Stimulated activated CD4-positive, alpha-beta T cell treated with anti-CD3 and anti-CD28 coated beads, Interleukin-4, amount 100 ng/mL, for 4 hours (primary cell): Measurements from ENCODE around the gene TPT1.
"Not testable (repeated sequence)": the region's sequence is repeated elsewhere in the genome, so short reads cannot be mapped to it uniquely, and the experiment has no call there.

Experiments used
- DNase-seq, 2 experiments: peaks; one replicate each; pipeline ENCODE4 v3.0.0-alpha.2; 2020

Gene TPT1

DNA sequence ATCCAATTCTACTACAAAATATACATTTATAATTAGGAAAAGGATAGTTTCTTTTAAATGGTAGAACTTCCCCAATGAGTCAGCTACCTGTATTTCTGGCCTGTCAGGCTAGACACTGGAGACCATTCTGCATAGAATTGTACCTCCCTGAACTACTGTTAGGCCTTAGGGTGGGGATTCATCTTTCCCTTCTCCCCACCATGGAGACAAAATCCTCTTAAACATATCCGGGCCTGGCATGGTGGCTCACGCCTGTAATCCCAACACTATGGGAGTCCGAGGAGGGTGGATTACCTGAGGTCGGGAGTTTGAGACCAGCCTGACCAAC lies 24.5 kb upstream of the TPT1 start:
- no peak for DNase-seq

DNA sequence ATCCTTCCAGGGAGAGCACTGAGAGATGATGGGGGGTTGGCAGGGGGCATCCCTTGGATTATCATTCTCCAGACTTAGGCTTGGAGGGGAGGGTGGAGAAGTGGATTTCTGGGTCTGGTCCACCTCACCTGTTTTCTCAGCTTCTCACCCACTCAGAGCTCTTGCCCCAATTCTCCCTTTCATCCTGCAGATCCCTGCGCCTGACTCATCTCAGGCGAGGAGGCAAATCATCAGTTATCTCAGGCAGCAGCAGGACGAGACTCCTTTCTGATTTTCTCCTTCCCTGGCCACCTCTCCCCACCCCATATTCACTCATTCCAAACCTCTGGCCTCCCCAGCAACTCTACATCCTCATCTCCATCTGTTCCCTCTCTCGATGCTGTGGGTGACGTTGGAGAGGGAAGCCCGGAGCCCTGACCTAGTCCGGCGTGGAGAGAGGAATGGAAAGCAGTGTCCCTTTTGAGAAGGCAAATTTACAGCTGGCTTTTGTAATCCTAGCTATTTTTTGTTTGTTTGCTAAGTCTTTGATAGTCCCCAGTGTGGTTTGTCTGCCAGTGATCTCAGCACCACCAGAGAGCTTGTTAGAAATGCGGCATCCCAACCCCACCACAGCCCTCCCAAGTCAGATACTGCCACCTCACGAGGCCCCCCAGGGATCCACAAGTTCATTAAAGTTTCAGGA lies 24.0 kb upstream of the TPT1 start:
- no peak for DNase-seq

DNA sequence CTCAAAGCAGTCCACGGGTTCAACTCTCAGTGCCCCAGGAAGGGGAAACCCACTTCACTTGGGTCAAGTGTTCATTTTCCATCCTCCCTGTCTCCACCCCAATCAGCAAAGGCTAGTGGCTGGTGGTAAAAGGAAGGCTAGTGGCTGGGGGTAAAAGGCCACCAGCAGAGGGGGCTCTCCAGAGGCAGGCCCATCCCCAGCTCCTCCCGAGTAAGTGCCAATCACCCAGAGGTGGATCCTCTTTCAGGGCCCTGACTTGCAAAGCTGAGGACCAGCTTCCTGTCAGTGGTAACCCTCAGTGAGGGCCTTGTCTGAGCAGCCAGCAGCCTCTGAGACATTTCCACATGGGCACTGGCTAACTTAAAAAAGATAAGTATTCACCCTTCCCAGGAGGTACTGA lies 22.0 kb upstream of the TPT1 start:
- DNase-seq: no peak

DNA sequence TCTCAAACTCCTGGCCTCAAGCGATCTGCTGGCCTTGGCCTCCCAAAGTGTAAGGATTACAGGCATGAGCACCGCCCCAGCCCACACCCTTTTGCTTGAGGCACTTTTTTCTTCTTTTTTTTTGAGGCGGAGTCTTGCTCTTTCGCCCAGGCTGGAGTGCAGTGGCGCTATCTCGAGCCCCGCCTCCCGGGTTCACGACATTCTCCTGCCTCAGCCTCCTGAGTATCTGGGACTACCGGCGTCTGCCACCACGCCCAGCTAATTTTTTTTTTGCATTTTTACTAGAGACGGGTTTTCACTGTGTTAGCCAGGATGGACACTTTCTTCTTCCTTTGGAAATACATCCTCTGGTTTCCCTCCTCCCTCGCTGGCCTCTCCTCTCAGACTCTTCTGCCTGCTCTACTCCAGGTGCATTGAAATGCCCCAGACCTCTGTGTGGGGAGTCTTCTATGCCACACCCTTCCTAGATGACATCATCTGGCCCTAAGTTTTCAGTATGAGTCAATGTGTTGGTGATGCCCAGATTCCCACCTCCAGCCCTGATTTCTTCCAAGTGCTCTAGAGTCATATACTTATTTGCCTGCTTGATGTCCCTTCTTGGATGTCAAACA lies 20.7 kb upstream of the TPT1 start:
- no peak for DNase-seq

DNA sequence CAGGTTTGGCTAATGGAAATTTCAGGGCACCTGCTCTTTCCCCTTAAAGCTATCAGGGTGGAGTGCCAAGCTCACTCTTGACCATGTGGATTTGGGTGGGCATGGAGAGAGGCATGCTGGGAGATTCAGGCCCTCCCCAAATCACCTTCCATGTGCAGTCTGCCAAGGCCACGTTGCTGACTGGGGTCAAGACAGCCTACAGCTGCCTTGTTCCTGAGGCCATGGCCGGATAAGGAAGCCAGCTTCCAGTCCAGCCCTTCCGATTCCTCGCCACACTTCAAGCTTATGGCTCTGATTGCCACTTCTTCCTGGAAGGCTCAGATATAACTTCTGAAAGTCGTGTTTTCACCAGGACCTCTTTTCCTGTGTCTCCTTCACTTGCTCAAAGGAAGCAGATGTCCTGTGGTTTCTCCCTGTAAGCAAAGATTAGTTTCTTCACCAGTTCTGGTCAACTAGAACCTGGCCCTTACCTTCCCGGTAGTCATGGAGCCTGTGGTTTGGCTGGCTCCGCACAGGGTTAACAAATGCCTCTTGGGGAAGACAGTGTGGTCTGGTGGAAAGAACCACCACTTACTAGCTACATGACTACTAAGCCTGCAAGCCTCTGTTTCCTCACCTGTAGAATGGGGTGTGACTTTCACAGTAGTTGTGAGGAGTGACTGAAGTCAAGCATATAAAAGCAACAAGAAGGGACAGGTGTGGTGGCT lies 16.1 kb upstream of the TPT1 start:
- DNase-seq: no peak

DNA sequence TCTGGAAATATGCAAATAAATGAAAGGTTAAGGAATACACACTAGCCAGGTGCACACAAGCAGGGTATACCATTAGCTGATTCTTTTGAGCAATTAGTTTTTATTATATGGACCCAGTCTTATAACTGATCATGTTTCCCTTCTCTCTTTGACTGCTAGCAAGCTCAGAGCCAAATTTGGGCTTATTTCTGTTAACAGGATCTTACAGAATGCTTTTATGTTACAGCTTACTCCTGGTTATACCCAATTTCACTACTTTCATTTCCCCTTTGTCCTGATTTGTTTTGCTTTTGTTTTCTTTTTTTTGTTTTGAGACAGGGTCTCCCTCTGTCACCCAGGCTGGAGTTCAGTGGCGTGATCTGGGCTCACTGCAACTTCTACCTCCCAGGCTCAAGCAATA lies 12.9 kb upstream of the TPT1 start:
- no peak for DNase-seq

DNA sequence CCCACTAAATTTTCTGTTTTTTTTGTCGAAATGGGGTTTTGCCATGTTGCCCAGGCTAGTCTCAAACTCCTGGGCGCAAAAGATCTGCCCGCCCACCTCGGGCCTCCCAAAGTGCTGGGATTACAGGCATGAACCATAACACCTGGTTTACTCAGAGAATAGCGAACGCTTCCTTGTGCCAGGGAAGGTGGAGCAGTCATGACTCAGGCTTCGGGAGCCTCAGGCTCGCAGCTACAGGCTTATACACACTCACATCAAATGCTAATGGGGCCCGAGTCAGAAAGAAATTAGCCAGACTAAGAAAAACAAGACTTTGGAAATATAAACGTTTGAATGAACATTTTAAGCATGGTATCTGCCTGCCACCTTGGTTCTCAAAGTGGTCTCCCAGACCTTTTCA lies 11.0 kb upstream of the TPT1 start:
- no peak for DNase-seq

DNA sequence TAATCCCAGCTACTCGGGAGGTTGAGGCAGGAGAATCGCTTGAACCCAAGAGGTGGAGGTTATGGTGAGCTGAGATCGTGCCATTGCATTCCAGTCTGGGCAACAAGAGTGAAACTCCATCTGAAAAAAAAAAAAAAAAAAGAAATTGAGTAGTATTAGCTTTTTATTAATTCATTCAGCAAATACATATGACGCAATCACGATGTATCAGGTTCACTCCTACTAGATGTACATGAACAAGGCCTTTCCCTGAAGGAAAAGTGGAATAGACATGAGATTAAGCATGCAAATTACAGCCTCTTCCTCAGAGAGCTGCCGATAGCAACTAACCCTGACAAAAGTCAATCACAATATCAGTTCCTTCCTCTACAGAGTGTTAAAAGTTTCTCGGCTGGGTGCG lies 9.2 kb upstream of the TPT1 start:
- no peak for DNase-seq

DNA sequence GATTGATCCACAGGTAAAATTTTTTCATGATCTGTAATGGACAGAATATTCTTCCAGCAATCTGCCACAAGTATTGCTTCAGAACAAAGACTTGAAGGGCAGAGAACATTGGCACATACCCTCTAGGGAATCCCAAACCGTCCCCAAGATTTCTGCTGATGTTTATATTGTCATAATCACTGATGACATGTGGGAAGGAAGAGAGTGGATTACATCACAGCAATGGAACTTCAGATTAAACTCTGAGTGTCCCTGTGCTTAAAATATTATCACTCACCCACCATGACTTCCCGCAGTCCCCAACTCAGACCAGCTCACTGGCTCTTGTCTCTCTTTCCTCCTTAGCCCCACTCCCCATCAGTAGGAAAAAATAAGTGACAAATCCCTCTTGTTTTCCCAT lies 8.5 kb upstream of the TPT1 start:
- no peak for DNase-seq

DNA sequence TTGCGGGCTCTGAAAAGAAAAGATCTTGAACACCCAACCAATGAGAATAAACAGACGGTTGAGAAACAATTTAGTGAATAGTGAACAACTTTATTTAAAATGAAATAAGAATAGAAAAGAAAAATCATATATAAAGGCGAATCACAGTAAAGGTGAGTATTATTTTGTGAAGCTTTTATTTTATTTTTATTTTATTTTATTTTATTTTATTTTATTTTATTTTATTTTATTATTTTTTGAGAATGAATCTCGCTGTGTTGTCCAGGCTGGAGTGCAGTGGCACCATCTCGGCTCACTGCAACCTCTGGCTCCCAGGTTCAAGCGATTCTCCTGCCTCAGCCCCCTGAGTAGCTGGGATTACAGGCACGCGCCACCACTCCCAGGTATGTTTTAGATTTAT lies 3.1 kb upstream of the TPT1 start:
- DNase-seq: not testable (repeated sequence)

DNA sequence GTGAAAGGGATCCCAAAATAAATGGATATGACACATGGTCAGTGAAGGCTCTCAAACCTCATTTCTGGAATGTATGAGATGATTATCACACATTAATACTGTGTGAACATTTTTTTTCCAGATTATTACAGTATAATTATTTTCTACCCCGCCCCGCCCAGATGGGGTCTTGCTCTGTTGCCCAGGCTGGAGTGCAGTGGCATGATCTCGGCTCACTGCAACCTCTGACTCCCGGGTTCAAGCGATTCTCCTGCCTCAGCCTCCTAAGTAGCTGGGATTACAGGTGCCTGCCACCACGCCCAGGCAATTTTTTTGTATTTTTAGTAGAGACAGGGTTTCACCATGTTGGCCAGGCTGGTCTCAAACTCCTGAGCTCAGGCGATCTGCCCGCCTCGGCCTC lies 2.1 kb upstream of the TPT1 start:
- DNase-seq: not testable (repeated sequence)

DNA sequence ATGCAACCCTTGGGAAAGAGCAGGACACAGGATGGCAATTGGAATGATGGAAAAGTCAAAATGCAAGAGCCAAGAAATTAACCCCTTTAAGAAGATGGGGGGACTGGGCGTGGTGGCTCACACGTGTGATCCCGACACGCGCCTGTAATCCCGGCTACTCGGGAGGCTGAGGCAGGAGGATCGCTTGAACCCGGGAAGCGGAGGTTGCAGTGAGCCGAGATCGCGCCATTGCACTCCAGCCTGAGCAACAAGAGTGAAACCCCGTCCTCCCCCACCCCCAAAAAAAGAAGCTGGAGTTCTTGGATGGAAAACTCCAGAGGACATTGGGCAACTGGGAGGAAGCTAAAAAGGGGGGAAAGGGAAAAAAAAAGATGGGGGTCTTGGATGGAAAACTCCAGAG lies 1.7 kb upstream of the TPT1 start:
- not testable (repeated sequence) for DNase-seq

DNA sequence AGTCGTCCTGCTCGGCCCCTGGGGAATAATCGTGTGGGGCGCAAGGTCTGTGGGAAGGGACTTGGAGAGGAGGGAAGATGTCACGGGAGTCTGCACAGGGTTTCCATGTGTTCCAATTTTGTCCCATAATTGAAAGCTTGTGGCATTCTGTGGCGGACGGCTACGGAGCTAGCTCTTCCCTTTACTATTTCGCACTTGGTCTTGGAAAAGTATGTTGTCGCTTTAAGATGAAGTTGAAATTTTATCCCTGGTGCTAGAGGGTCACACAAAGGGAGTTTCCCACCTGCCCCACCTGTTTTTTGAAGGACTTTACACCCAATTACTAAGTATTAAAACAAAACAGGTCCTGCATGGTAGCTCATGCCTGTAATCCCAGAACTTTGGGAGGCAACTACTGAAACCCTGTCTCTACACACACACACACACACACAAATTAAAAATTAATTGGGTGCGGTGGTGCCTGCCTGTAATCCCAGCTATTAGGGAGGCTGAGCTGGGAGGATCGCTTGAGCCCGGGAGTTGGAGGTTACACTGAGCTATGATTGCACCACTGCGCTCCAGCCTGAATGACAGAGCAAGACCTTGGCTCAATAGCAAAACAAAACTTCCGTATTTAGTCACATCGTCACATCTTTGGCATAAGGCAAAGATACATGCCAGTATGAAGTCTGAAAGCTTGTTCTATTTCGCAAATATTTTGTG lies 967 bp upstream of the TPT1 start:
- DNase-seq: no peak

DNA sequence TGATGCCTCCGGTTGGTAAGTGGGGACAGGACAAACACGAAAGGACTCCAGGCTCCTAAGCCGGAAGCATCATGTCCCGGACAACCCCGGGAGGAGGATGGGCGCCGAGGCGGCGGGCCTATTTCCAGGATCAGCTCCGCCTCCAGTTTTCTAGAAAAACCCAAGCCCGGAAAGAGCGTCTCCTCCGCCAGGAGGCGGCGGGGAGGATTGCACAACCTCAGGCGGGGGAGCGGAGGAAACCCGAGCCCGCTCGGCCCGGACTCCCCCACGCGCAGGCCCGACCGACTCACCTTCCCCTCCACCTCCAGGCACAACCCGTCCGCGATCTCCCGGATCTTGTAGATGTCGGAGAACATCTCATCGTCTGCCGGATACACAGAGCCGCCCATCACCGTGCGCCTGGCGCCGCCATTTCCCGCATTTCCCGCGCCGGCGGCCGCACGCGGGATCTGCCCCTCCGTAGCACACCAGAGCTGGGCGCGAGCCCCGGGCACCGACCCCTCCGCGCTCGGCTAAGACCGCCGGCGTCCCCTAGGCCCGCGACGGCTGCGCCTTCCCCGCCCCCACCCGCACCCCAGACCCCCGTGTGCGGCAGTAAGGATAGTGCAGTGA lies 455 bp downstream of the TPT1 start:
- DNase-seq: peak; percentile 71 to 87

DNA sequence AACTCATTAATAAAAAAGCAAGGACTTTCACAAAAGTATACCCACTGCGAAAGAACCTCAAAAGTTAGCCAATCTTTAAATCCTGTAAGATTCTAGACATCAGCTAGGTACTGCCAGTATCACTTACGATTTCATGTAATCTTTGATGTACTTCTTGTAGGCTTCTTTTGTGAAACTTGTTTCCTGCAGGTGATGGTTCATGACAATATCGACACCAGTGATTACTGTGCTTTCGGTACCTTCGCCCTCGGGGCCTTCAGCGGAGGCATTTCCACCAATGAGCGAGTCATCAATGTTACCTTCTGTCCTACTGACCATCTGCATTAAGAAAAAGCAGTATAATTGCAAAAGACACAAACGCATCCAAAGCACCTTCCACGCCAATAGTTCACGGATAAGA lies 1.1 kb downstream of the TPT1 start:
- peak in 1 of 2 experiments; percentile 38 for DNase-seq

DNA sequence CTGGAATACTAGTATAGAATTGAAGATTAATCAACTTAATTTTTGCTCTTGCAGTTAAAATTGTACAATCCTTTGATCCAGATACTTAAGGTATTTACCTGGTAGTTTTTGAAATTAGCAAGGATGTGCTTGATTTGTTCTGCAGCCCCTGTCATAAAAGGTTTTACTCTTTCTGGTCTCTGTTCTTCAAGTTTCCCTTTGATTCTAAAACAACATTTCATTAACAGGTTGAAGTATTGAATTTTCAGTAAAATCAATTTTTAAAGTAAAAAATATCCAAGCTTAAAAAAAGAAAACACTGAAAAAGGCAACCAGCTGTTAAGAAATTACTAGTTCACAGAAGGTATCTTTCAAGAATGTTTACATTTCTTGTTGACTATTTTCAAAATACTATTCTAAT lies 1.6 kb downstream of the TPT1 start:
- no peak for DNase-seq

DNA sequence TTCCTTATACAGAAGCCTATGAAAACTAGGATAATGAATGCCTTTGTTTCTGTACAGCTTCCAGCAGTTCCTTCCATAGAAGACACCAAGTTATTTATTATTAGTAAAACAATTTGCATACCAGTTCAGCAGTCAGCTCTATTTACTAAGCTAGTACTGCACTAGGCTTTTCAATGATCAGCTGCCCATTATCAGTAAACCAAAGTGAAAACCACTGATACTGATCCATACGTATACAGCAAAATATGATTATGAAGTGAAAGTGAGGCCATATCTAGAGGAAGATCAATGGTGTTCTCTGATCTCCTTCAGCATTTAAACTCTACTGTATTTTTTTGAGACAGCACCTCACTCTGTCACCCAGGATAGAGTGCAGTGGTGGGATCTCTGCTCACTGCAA lies 3.2 kb downstream of the TPT1 start:
- DNase-seq: no peak

DNA sequence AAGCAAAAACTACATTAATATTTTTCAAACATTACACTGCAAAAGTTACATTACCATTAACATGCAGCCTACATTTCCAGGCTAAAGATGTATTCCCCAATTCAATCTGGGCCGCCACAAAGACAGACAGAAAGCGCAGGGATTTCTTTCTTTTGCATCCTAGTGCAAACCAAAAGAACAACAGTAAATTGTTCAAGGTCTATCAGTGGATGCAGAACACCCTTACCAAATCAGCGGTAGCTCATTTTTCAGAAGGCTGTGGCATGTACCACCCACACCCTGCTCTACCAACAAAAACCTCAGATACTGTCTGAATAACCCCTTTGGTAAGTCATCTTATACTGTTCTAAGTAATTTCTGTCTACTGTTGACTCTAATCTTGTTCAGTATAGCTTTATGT lies 3.6 kb downstream of the TPT1 start:
- DNase-seq: no peak

DNA sequence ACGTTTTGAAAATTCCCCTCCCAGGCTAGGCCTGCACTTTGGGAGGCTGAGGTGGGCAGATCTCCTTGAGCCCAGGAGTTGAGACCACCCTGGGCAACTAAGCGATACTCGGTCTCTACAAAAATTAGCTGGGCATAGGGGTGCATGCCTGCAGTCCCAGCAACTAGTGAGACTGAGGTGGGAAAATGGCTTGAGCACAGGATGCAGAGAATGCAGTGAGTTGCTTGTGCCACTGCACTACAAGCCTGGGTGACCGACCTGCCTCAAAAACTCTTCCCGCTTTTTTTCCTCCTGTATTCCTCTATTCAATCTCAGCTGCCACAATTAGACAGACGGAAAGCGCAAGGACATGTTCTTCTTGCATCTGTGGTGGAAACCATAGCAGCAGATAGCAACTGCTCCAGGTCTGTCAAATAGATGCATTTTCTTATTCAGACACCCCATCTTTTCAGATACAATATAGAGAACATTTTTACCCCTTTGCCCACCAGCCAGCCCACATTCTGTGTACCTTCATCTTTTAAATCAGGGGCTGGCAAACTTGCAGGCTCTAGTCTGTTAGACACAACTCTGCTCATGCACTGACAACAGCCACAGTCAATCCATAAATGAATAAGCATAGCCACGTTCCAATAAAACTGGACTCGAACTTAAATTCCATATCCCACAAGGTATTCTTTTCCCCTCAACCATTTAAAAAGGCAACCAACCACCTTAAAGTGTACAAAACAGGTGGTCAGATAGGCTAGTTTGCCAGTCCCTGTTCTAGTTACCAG lies 4.8 kb downstream of the TPT1 start:
- DNase-seq: no peak

DNA sequence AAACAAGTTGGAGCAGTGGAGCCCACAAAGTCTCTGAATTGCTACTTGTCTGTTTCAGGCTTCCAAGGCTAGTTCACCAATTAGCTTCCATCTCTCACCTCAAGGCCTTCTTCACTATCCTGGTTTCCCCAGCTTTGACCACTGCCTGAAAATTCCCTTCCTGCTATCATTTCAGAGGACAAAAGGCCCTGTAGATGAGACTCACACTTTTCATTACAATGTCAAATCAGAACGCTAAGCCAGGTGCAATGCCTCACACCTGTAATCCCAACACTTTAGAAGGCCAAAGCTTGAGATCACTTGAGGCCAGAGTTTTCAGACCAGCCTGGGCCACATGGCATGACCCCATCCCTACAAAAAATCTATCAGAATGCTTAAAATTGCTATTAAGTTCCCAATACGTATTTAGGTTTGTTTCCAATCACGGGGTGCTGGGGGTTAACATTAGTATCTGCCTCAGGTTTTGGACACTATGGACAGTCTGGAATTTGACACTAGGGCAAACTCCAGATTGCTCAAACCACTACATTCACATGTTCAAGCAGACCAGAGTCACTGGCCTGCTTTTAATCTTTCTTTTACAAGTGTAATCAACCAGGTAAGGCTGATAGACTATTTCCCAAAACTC lies 5.5 kb downstream of the TPT1 start:
- no peak for DNase-seq

DNA sequence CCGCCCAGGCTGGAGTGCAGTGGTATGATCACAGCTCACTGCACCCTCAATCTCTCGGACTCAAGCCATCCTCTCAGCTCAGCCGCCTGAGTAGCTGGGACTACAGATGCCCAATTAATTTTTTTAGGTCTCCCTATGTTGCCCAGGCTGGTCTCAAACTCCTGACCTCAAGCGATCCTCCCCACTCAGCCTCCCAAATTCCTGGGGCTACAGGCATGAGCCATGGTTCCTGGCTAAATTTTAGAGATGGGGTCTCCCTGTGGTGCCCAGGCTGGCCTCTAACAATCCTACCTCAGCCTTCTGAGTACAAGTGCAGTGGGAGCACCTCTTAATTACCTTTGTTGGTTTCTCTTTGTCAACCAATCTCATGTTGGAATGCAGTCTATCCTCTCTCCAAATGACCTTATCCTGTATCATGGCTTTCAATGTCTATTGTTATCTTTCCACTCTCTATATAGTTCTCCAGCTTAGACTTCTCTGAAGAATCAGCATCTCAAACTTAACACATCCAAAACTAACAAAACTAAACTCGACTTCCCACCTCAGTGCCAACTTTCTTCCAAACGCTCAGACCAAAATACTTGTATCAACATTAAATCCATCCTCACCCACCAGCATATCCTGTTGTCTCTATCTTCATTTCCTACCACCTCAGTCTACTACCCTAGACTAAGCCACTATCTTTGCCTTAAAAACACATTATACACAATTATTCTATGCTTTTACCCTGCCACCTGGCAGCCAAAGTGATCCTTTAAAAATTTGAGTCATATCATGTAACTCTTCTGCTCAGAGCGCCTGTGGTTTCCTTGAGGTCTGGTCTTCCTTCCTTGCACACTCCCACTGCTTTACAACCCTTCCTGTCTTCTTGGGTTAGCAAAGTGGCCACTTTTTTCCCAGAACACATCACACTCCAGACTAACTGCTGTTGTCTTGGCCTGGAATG lies 6.7 kb downstream of the TPT1 start:
- DNase-seq: peak in 1 of 2 experiments; percentile 31
